Measurements from ENCODE around the gene SCNN1G. TPM values are rescaled to one million over a fixed set of nuclear protein-coding genes. Genes with fewer than 3 reads are reported as not detected.

Gene SCNN1G
- total RNA-seq, 4 donors from 2014 or later, result 3.4 to 6.5 (median 5.6) TPM

- H3K4me3 ChIP-seq (replicated peaks in 1 of 3), result no peak overlapping the region
- no peak for TF ChIP-seq POLR2A (IDR thresholded peaks at IDR 0.05)
- TF ChIP-seq, protein P1, sequence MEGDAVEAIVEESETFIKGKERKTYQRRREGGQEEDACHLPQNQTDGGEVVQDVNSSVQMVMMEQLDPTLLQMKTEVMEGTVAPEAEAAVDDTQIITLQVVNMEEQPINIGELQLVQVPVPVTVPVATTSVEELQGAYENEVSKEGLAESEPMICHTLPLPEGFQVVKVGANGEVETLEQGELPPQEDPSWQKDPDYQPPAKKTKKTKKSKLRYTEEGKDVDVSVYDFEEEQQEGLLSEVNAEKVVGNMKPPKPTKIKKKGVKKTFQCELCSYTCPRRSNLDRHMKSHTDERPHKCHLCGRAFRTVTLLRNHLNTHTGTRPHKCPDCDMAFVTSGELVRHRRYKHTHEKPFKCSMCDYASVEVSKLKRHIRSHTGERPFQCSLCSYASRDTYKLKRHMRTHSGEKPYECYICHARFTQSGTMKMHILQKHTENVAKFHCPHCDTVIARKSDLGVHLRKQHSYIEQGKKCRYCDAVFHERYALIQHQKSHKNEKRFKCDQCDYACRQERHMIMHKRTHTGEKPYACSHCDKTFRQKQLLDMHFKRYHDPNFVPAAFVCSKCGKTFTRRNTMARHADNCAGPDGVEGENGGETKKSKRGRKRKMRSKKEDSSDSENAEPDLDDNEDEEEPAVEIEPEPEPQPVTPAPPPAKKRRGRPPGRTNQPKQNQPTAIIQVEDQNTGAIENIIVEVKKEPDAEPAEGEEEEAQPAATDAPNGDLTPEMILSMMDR (IDR thresholded peaks at IDR 0.05), result no peak
- H3K36me3 ChIP-seq, result no peaks in the 10 kb centered on the region
- WGBS, 2 donors, result 95 to 96% methylated on average over 6 of the region's 6 CpGs
- H3K27ac ChIP-seq, result no peak overlapping the region
- no peak for DNase-seq
- no peaks in the 10 kb centered on the region for H3K27me3 ChIP-seq
- intact Hi-C loops (cut with DNase I), result no loop called here
- H3K9me3 ChIP-seq, result no peaks in the 10 kb centered on the region
- no peaks in the 10 kb centered on the region for H3K4me1 ChIP-seq
These were observed 24.4 kb upstream of the SCNN1G start for GRCh38 chr16:23158114-23158513.

DNA sequence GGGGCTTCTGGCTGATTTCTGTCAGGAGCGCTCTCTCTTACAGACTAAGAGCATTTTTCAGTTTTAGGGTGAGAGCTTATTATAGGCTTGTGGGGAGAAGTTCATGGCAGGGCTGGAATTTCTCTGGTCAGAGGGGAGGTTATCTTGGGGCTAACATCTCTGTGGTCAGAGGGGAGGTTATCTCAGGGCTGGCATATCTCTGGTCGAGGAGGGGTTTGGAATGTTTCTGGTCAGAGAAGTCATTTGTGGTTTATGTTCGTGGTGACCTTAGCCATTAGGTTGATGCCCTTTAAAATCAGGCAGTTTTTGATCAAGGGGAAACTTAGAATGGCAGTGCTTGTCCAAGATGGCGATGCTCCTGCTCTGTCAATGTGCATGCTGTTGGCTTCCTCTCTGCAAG, 22.5 kb upstream of the SCNN1G start:
- WGBS, 2 donors, result 80 to 82% methylated on average over 4 of the region's 4 CpGs
- H3K4me3 ChIP-seq (replicated peaks in 1 of 3), result no peak overlapping the region
- H3K36me3 ChIP-seq, result no peaks in the 10 kb centered on the region
- H3K9me3 ChIP-seq, result no peaks in the 10 kb centered on the region
- no peaks in the 10 kb centered on the region for H3K27me3 ChIP-seq
- no peak overlapping the region for H3K27ac ChIP-seq
- intact Hi-C loops (cut with DNase I), result no loop called here
- TF ChIP-seq, protein P1 (IDR thresholded peaks at IDR 0.05), result no peak
- TF ChIP-seq POLR2A (IDR thresholded peaks at IDR 0.05), result no peak
- no peaks in the 10 kb centered on the region for H3K4me1 ChIP-seq
- DNase-seq, result no peak

DNA sequence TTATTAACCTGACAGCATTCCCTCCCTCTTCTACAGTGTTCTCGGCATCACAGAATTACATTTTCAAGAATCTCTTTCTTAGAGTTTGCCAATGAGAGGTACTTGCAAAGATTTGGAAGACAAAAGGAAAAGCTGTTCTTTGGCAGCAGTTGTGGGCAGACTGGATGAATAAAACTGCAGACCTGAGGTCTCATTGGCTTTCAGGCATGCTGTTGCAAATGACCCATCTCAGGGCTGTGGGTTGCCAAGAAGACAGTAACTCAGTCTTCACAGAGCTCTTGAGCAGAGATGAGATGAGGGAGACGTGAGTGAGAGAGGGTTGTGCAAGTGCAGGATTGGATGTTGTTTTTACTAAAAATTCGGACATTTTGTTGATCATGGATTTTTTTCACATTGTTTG, 22.0 kb upstream of the SCNN1G start:
- H3K27ac ChIP-seq, result no peak overlapping the region
- intact Hi-C loops (cut with DNase I), result no loop called here
- no peak overlapping the region for H3K4me3 ChIP-seq (replicated peaks in 1 of 3)
- no peaks in the 10 kb centered on the region for H3K27me3 ChIP-seq
- TF ChIP-seq POLR2A (IDR thresholded peaks at IDR 0.05), result no peak
- TF ChIP-seq, protein P1 (IDR thresholded peaks at IDR 0.05), result no peak
- no peaks in the 10 kb centered on the region for H3K36me3 ChIP-seq
- WGBS, 2 donors, result 72 to 80% methylated on average over 3 of the region's 3 CpGs
- H3K9me3 ChIP-seq, result no peaks in the 10 kb centered on the region
- H3K4me1 ChIP-seq, result no peaks in the 10 kb centered on the region
- no peak for DNase-seq

- H3K9me3 ChIP-seq, result no peaks in the 10 kb centered on the region
- no peak overlapping the region for H3K27ac ChIP-seq
- DNase-seq, result no peak
- intact Hi-C loops (cut with DNase I), result no loop called here
- no peaks in the 10 kb centered on the region for H3K4me1 ChIP-seq
- H3K27me3 ChIP-seq, result no peaks in the 10 kb centered on the region
- H3K4me3 ChIP-seq (replicated peaks in 1 of 3), result no peak overlapping the region
- 93 to 94% methylated on average over 2 of the region's 2 CpGs for WGBS, 2 donors
- no peaks in the 10 kb centered on the region for H3K36me3 ChIP-seq
- TF ChIP-seq, protein P1 (IDR thresholded peaks at IDR 0.05), result no peak
- no peak for TF ChIP-seq POLR2A (IDR thresholded peaks at IDR 0.05)
These were observed 18.6 kb upstream of the SCNN1G start for GRCh38 chr16:23163921-23164320.

DNA sequence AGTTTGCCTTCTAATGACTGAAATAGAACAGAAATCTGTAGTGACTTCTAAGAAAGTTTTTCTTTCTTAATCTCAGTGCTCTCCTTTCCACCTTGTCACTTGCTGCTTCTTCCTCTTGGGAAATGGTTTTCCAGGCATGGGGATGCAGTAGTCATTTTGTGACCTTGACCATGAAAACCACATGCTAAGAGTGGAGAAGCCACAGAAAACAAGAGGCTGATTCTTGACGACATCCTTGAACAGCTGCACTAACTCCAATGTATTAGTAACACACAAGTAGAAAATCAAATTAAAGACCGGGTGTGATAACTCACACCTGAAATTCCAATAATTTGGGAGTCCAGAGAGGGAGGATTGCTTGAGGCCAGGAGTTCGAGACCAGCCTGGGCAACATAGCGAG, 17.8 kb upstream of the SCNN1G start:
- intact Hi-C loops (cut with DNase I), result no loop called here
- H3K9me3 ChIP-seq, result no peaks in the 10 kb centered on the region

More for the DNA sequence above, 17.8 kb upstream of the SCNN1G start:
- no peak for DNase-seq
- H3K4me1 ChIP-seq, result no peaks in the 10 kb centered on the region
- no peak overlapping the region for H3K27ac ChIP-seq
- no peaks in the 10 kb centered on the region for H3K27me3 ChIP-seq
- H3K36me3 ChIP-seq, result no peaks in the 10 kb centered on the region
- 82 to 86% methylated on average over 4 of the region's 4 CpGs for WGBS, 2 donors
- TF ChIP-seq, protein P1 (IDR thresholded peaks at IDR 0.05), result no peak
- no peak for TF ChIP-seq POLR2A (IDR thresholded peaks at IDR 0.05)
- no peak overlapping the region for H3K4me3 ChIP-seq (replicated peaks in 1 of 3)
